AG09319 (cell line): ENCODE results near the gene EVC2.

Source experiments
- DNase-seq: peaks from one replicate; pipeline ENCODE4 v3.0.0-alpha.2; 2010; ENCODE audit warnings: low read depth; ENCODE audit errors: extremely low read depth
- CTCF ChIP-seq: IDR thresholded peaks from 2 replicates; pipeline ENCODE4 v1.5.1; 2011; ENCODE audit warnings: low read depth, mild to moderate bottlenecking, inconsistent platforms, low read length, moderate library complexity

EVC2 gene

GRCh38 chr4:5638316-5638715 lies 70.0 kb downstream of the EVC2 start:
- DNase-seq, result no peak
- TF ChIP-seq CTCF, result no peak

GRCh38 chr4:5636766-5637670 lies 71.3 kb downstream of the EVC2 start:
- no peak for DNase-seq
- TF ChIP-seq CTCF, result no peak

- no peak for DNase-seq
- TF ChIP-seq CTCF, result no peak
Measured at GRCh38 chr4:5635826-5636195, 72.5 kb downstream of the EVC2 start.

GRCh38 chr4:5632571-5632970 lies 75.8 kb downstream of the EVC2 start:
- no peak for DNase-seq
- no peak for TF ChIP-seq CTCF

GRCh38 chr4:5632066-5632440 lies 76.3 kb downstream of the EVC2 start:
- DNase-seq, result no peak
- no peak for TF ChIP-seq CTCF

- no peak for TF ChIP-seq CTCF
- no peak for DNase-seq
Measured at GRCh38 chr4:5631352-5632065, 76.8 kb downstream of the EVC2 start.

GRCh38 chr4:5630762-5631161 lies 77.6 kb downstream of the EVC2 start:
- no peak for DNase-seq
- TF ChIP-seq CTCF, result no peak
